Skeletal muscle cell (primary cell): ENCODE results near the gene TMPO.
"Not testable (repeated sequence)": the region's sequence is repeated elsewhere in the genome, so short reads cannot be mapped to it uniquely, and the experiment has no call there.

ENCODE experiments used
- DNase-seq: peaks from one replicate; pipeline ENCODE4 v3.0.0-alpha.2; 2010; ENCODE audit warnings: low read depth
- H3K4me3 ChIP-seq: 2 replicates; pipeline ENCODE4 v1.5.1; 2011; ENCODE audit warnings: low read depth, mild to moderate bottlenecking, control low read depth, low read length, moderate library complexity

Gene TMPO

GRCh38 chr12:98574110-98574509 is 58.7 kb downstream of the TMPO start:
- DNase-seq = no peak
- H3K4me3 ChIP-seq = no peak overlapping the region

- no peak for DNase-seq
- H3K4me3 ChIP-seq = no peak overlapping the region
Measured at GRCh38 chr12:98575013-98575412, 59.6 kb downstream of the TMPO start.

DNA sequence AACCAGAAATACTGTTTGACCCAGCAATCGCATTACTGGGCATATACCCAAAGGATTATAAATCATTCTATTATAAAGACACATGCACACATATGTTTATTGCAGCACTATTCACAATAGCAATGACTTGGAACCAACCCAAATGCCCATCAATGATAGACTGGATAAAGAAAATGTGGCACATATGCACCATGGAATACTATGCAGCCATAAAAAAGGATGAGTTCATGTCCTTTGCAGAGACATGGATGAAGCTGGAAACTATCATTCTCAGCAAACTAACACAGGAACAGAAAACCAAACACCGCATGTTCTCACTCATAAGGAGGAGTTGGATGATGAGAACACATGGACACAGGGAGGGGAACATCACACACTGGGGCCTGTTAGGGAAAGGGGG is 61.4 kb downstream of the TMPO start:
- not testable (repeated sequence) for H3K4me3 ChIP-seq, DNase-seq

- DNase-seq = no peak
- H3K4me3 ChIP-seq = no peak overlapping the region
Measured at GRCh38 chr12:98578392-98578791, 63.0 kb downstream of the TMPO start.

DNA sequence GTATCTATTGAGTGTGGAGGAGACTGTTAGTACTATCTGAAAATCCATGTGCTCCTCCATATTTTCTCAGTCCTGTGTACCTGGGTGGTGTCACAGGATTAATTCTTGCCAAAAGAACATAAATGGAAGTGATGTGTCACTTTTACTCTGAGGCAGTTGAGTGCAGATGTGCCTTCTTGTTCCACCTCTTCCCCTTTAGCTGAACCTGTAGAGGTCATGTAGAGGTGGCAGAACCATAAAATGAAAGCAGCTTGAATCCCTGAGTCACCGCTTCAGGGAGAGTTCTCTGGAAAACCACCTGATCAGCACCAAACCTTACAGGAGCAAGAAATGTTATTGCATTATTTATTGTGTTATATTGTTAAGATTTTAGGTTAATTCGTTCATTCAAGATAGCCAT is 63.4 kb downstream of the TMPO start:
- H3K4me3 ChIP-seq = no peak overlapping the region
- DNase-seq = no peak

DNA sequence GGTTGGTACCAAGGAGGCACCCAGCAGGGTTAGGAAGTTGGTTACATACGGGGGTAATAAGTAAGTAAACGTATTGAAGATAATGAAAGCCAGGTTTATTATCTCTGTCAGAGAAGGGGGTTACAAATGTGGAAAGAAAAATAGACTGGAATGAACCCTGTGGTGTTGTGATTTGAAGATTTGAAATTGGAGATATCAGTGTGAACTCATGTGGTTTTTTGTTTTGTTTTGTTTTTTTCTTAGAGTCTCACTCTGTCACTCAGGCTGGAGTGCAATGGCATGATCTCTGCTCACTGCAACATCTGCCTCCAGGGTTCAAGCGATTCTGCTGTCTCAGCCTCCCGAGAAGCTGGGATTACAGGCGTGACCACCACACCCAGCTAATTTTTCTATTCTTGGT is 64.0 kb downstream of the TMPO start:
- no peak overlapping the region for H3K4me3 ChIP-seq
- no peak for DNase-seq

GRCh38 chr12:98579835-98580234 is 64.4 kb downstream of the TMPO start:
- no peak overlapping the region for H3K4me3 ChIP-seq
- no peak for DNase-seq

DNA sequence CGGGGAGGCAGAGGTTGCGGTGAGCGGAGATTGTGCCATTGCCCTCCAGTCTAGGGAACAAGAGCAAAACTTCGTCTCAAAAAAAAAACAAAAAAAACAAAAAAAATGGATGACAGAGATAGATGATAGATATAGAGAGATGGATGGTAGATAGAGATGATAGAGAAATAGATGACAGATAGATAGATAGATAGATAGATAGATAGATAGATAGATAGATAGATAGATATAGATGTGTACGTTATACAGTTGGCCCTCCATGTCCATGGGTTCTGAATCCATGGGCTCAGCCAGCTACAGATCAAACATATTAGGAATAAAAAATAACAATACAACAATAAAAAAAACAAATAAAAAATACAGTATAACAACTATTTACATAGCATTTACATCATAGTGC is 65.3 kb downstream of the TMPO start:
- H3K4me3 ChIP-seq = no peak overlapping the region
- DNase-seq = no peak

GRCh38 chr12:98581101-98581500 is 65.7 kb downstream of the TMPO start:
- no peak overlapping the region for H3K4me3 ChIP-seq
- DNase-seq = no peak

DNA sequence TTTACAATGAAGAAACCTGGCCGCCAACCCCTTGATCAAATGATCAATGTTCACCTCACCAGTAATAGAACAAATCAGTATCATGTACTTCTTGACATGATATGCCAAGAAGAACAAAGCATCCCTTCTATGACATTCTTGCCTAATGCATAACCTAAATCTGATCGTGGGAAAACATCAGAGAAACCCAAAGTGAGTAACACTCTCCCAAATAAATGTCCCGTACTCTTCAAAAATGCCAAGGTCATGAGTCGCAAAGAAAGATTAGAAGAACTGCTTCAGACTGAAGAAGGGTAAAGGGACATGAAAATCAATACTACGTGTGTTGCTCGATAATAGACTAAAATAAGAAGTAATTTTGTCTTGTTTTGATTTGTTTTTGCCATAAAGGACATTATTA is 66.7 kb downstream of the TMPO start:
- DNase-seq = no peak

GRCh38 chr12:98587084-98587483 is 71.7 kb downstream of the TMPO start:
- DNase-seq = no peak
- no peak overlapping the region for H3K4me3 ChIP-seq

More for the DNA sequence above, 66.7 kb downstream of the TMPO start:
- H3K4me3 ChIP-seq = no peak overlapping the region

- DNase-seq = no peak
- H3K4me3 ChIP-seq = no peak overlapping the region
Measured at GRCh38 chr12:98591209-98591608, 75.8 kb downstream of the TMPO start.

DNA sequence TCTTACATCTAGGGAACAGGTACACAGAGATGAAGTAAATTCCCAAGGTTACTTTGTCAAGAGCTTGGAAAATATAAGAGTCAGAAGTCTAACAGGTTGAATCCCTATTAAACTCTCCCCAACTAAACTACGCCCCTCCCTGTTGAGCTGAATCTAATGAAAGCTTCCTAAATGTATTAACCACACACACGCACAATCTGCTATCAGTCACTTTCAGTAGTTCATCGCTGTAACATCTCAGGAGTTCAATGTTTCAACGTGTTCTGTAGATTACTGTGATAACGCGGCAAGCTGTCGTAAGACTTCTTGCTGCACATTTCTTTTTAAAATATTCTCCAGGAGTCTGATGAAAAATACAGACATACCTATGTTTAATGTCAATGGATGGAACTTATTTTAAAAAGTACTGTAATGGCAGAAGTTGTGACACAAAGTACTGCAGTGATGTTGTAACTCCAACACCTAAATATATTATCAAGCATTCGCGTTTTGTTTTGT is 77.5 kb downstream of the TMPO start:
- DNase-seq = no peak
- H3K4me3 ChIP-seq = peak overlapping the region; percentile 43

- peak; percentile 96 for DNase-seq
- H3K4me3 ChIP-seq = peak within 1 kb of the TSS; percentile 99
Measured at GRCh38 chr12:98593351-98594049, 78.1 kb downstream of the TMPO start, which contains the start of gene SLC25A3. Gene SLC25A3, plus strand, starts transcription at chr12:98593686. Its CDS starts 293 bp downstream, at chr12:98593979.

DNA sequence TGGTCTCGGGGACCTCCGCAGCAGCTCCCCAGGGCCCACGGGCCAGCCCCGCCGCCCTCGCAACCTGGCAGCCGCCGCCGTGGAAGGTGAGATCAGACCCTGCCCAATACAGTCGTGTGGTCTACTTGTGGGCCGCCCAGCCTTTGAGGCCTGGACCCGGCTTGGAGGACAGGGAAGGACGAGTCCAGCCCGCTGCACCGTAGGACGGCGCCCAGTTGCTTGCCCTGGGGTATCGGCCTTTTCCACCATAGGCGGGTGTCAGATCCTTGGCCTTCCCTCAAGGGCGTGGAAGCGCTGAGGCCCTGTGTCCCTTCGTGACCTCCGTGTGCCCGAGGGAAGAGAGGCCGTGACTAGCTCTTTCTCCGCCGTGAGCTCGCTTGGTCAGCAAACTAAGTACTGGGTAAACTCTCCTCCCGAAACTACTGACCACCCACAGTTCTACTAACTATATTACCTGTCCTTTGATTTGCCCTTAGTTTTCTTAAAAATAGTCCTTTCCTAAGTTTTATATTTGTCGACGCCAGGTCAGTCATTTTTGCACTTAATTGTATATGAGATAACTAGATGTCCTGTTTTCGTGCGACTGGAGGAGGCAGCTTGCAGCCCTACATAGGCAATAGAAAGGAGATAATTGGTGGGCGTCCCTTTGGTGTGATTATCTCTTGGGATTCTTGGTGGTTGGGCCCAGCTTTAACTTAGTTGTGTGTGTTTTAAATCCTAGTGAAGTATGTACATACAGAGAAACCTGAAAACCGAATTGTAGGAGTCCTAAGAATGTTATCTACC is 78.9 kb downstream of the TMPO start:
- DNase-seq = no peak
- peak overlapping the region; percentile 99 for H3K4me3 ChIP-seq

DNA sequence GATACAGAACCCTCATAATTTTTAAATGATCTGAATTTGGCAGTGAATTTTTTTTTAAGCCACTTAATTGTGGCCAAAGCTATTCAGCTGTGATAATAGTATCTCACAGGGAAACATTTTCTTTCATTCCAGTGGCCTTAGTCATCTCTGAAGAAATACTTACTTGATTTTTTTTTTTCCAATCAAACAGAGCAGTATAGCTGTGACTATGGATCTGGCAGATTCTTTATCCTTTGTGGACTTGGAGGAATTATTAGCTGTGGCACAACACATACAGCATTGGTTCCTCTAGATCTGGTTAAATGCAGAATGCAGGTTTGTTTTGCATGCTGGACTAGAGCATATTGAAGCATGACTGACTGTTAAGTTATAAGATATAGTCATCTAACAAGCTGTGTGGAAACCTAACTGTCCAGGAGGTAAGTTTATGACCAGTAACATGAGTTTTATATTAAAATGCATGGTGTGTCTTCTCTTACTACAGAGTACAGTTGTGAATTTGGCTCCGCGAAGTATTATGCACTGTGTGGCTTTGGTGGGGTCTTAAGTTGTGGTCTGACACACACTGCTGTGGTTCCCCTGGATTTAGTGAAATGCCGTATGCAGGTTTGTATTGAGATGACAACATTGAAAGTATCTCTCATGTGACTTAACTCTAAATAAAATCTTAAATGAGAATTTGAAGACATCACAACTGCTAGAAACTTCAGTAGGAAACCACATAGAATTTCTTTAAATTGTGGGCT is 80.0 kb downstream of the TMPO start:
- H3K4me3 ChIP-seq = peak overlapping the region; percentile 99
- peak; percentile 36 for DNase-seq

GRCh38 chr12:98597313-98597712 is 81.9 kb downstream of the TMPO start:
- not testable (repeated sequence) for DNase-seq, H3K4me3 ChIP-seq
